Keratinocyte (primary cell): ENCODE measurements around the gene BCL11B. TPM values are rescaled to one million over a fixed set of nuclear protein-coding genes. Genes with fewer than 3 reads are reported as not detected.

ENCODE experiments used
- DNase-seq: peaks from one replicate; pipeline ENCODE4 v3.0.0-alpha.2; 2011; ENCODE audit warnings: low read depth, missing footprints, low spot score
- FAIRE-seq: peaks from 2 replicates; lab custom pipeline; 2011; peaks lifted over from hg19 to GRCh38; lab: Jason Lieb, UNC
- H2AFZ ChIP-seq: 2 replicates; pipeline ENCODE4 v1.6.0; 2012; ENCODE audit warnings: low read length, control low read depth, inconsistent platforms; ENCODE audit not compliant: control insufficient read depth
- H3K27ac ChIP-seq: 2 replicates; pipeline ENCODE4 v1.5.1; 2011; ENCODE audit warnings: low read length; ENCODE audit not compliant: control insufficient read depth, insufficient read depth
- H3K27me3 ChIP-seq: 3 replicates; pipeline ENCODE4 v1.6.0; 2011; ENCODE audit warnings: low read length; ENCODE audit not compliant: control insufficient read depth, insufficient read depth; ENCODE audit errors: extremely low read depth
- H3K36me3 ChIP-seq, 2 experiments: 2 replicates in 1 of 2; 3 replicates in 1 of 2; pipeline ENCODE4 v1.5.1; 2011; ENCODE audit warnings: low read length in 2 of 2, mild to moderate bottlenecking in 1 of 2; ENCODE audit not compliant: control insufficient read depth in 2 of 2, insufficient read depth in 2 of 2; ENCODE audit errors: extremely low read depth in 1 of 2
- H3K4me1 ChIP-seq: 3 replicates; pipeline ENCODE4 v1.5.1; 2011; ENCODE audit warnings: low read length; ENCODE audit not compliant: control insufficient read depth, insufficient read depth; ENCODE audit errors: extremely low read depth
- H3K4me2 ChIP-seq: 3 replicates; pipeline ENCODE4 v1.6.0; 2011; ENCODE audit warnings: low read depth, low read length; ENCODE audit not compliant: control insufficient read depth, insufficient read depth; ENCODE audit errors: extremely low read depth
- H3K4me3 ChIP-seq, 3 experiments: fragments of 200-600 bp in 1 of 3; sonication (generic) in 1 of 3; 2 replicates in 2 of 3; 3 replicates in 1 of 3; pipeline ENCODE4 v1.5.1; 2011 to 2016; ENCODE audit warnings: low read length in 3 of 3, mild to moderate bottlenecking in 3 of 3, control low read depth in 2 of 3, inconsistent platforms in 1 of 3, low read depth in 1 of 3, mixed read lengths in 1 of 3, mixed run types in 1 of 3, moderate library complexity in 1 of 3; ENCODE audit not compliant: control insufficient read depth in 2 of 3, insufficient read depth in 2 of 3; ENCODE audit errors: extremely low read depth in 1 of 3
- H3K79me2 ChIP-seq: 2 replicates; pipeline ENCODE4 v1.6.0; 2012; ENCODE audit warnings: low read length; ENCODE audit not compliant: control insufficient read depth, insufficient read depth
- H3K9ac ChIP-seq: 3 replicates; pipeline ENCODE4 v1.6.0; 2011; ENCODE audit warnings: low read length; ENCODE audit not compliant: control insufficient read depth, insufficient read depth; ENCODE audit errors: extremely low read depth
- H3K9me1 ChIP-seq: 3 replicates; pipeline ENCODE4 v1.6.0; 2011; ENCODE audit warnings: low read length; ENCODE audit not compliant: control insufficient read depth, insufficient read depth; ENCODE audit errors: extremely low read depth
- H3K9me3 ChIP-seq: 2 replicates; pipeline ENCODE4 v1.5.1; 2012; ENCODE audit warnings: low read depth, low read length; ENCODE audit not compliant: control insufficient read depth
- H4K20me1 ChIP-seq: 3 replicates; pipeline ENCODE4 v1.6.0; 2011; ENCODE audit warnings: low read length; ENCODE audit not compliant: control insufficient read depth, insufficient read depth; ENCODE audit errors: extremely low read depth
- EZH2 ChIP-seq: IDR thresholded peaks from one replicate; pipeline ENCODE4 v1.6.1; 2012; ENCODE audit warnings: inconsistent platforms, mild to moderate bottlenecking, low read length, moderate library complexity
- dilution Hi-C: fragments of 300-500 bp; cut with MboI; formaldehyde crosslinking; loops from one replicate; pipeline ENCODE4 v1.7.0; 2020; ENCODE audit warnings: low sequenced_read_pairs; ENCODE audit not compliant: extremely low pct_ligation_motif_present
- polyA plus RNA-seq, 5 experiments: library from polyadenylated mRNA; depleted of rRNA in 3 of 5; stranded (reverse) in 3 of 5; stranded (forward) in 1 of 5; unstranded in 1 of 5; fragments of >200 nt; gene quantifications; 1 replicate in 1 of 5; 2 replicates in 3 of 5; 3 replicates in 1 of 5; pipeline versions ENCODE4 v1.2.1 to v1.2.3, GENCODE V29; 2011 to 2012; ENCODE audit warnings: missing spikeins in 2 of 5, low read depth in 1 of 5, low replicate concordance in 1 of 5
- TF ChIP-seq, protein P1 (sequence below), 3 experiments: IDR thresholded peaks in 1 of 3; conservative IDR thresholded peaks in 1 of 3; optimal IDR thresholded peaks in 1 of 3; 2 replicates in 2 of 3; 3 replicates in 1 of 3; pipeline versions ENCODE3 to v1.5.1; 2011; ENCODE audit warnings: low read length in 3 of 3, mild to moderate bottlenecking in 3 of 3, moderate library complexity in 2 of 3, control low read depth in 1 of 3, inconsistent platforms in 1 of 3; ENCODE audit not compliant: insufficient read depth in 2 of 3; ENCODE audit errors: extremely low read depth in 1 of 3

The BCL11B gene
- polyA plus RNA-seq, 1 donor (not counting 4 experiments of a cell fraction or from before 2014, with no cell fraction given), result 5.2 TPM

DNA sequence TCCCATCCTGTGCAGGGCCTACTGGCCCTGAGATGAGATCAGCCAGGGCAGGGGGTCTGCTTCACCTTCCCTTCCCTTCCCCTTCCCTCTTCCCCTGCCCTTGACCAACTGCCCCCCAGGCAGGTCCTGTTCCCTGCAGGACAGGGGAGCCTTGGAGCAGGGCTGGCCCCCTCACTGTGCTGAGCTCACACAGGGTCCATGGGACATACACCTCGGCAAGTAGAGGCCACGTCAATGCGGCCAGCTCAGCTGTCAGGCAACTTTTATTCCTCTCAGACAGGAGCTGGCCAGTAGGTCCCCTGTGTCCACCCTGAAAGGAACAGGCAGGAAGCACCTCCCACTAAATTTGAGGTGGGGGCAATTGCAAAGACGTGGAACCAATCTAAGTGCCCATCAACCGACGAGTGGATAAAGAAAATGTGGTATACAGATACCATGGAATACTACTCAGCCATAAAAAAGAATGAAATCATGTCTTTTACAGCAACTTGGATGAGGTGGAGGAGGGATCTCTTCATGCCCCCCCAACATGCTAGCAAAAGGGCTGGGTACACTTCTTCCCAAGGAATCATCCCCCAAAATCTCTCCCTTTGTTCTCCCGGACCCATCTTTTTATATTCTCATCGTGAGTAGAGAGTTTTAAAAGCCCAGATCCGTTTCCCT, 148.7 kb downstream of the BCL11B start:
- TF ChIP-seq EZH2, result no peak
- H3K9ac ChIP-seq, result no peak overlapping the region
- DNase-seq (no peak), FAIRE-seq (no peak)
- H3K9me3 ChIP-seq, result no peaks in the 10 kb centered on the region
- dilution Hi-C loops, result no loop called here
- no peaks in the 10 kb centered on the region for H3K36me3 ChIP-seq
- no peak overlapping the region for H2AFZ ChIP-seq
- H3K27me3 ChIP-seq, result no peaks in the 10 kb centered on the region
- H3K4me3 ChIP-seq, result no peak overlapping the region
- no peaks in the 10 kb centered on the region for H4K20me1 ChIP-seq
- peaks cover 20% of the 10 kb centered on the region for H3K4me1 ChIP-seq
- no peaks in the 10 kb centered on the region for H3K79me2 ChIP-seq
- no peaks in the 10 kb centered on the region for H3K9me1 ChIP-seq
- H3K4me2 ChIP-seq, result no peak overlapping the region
- H3K27ac ChIP-seq, result no peak overlapping the region

DNA sequence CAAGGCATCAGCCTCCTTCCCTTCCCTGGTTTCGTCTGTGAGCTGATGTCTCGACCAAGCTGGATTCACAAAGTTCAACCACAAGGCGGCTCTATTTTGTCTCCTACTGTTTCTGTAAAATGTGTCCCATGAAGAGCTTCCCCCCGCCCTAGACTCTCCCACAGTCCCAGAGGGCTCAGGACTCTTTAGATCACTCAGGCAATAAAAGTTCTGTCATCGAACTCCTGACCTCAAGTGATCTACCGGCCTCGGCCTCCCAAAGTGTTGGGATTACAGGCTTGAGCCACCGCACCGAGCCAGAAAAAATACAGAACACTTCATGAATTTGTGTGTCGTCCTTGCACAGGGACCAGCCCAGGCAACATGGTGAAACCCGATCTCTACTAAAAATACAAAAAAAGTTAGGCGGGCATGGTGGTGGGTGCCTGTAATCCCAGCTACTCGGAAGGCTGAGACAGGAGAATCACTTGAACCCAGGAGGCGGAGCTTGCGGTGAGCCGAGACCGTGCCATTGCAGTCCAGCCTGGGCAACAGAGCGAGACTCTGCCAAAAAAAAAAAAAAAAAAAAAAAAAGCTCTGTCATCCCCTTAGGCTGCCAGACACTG, 149.4 kb downstream of the BCL11B start:
- Histone ChIP-seq H3K27me3 (no peaks in the 10 kb centered on the region), H3K36me3 (no peaks in the 10 kb centered on the region), H3K79me2 (no peaks in the 10 kb centered on the region), H4K20me1 (no peaks in the 10 kb centered on the region), H3K4me2 (no peak overlapping the region), H3K4me1 (peaks cover 14% of the 10 kb centered on the region), H3K9me1 (no peaks in the 10 kb centered on the region), H3K9ac (no peak overlapping the region), H3K9me3 (no peaks in the 10 kb centered on the region), H3K4me3 (no peak overlapping the region), H2AFZ (no peak overlapping the region), H3K27ac (no peak overlapping the region)
- FAIRE-seq (no peak), DNase-seq (no peak)
- TF ChIP-seq EZH2, result no peak
- TF ChIP-seq, protein P1, sequence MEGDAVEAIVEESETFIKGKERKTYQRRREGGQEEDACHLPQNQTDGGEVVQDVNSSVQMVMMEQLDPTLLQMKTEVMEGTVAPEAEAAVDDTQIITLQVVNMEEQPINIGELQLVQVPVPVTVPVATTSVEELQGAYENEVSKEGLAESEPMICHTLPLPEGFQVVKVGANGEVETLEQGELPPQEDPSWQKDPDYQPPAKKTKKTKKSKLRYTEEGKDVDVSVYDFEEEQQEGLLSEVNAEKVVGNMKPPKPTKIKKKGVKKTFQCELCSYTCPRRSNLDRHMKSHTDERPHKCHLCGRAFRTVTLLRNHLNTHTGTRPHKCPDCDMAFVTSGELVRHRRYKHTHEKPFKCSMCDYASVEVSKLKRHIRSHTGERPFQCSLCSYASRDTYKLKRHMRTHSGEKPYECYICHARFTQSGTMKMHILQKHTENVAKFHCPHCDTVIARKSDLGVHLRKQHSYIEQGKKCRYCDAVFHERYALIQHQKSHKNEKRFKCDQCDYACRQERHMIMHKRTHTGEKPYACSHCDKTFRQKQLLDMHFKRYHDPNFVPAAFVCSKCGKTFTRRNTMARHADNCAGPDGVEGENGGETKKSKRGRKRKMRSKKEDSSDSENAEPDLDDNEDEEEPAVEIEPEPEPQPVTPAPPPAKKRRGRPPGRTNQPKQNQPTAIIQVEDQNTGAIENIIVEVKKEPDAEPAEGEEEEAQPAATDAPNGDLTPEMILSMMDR (optimal IDR thresholded peaks at IDR 0.05 in 1 of 3, IDR thresholded peaks at IDR 0.05 in 1 of 3, conservative IDR thresholded peaks at IDR 0.05 in 1 of 3; ENCODE audit: extremely low read depth in 1 of 3, insufficient read depth in 2 of 3, low read length in 3 of 3), result no peak
- dilution Hi-C loops, result no loop called here
